Transverse colon (tissue), 4 donors: ENCODE results near the gene PDHX. TPM values are rescaled to one million over a fixed set of nuclear protein-coding genes. Genes with fewer than 3 reads are reported as not detected.

Source experiments
- DNase-seq: peaks from one replicate; pipeline ENCODE4 v3.0.0-alpha.2; 2019
- H3K27ac ChIP-seq, 4 donors: fragments of 200-600 bp; sonication (generic); 2 replicates each; pipeline ENCODE4 v1.5.1; 2016 to 2018; ENCODE audit warnings: inconsistent platforms in 4 of 4
- H3K27me3 ChIP-seq: fragments of 200-600 bp; sonication (generic); 2 replicates; pipeline ENCODE4 v1.5.1; 2017; ENCODE audit warnings: inconsistent platforms
- H3K36me3 ChIP-seq, 4 donors: fragments of 200-600 bp; sonication (generic); 2 replicates each; pipeline ENCODE4 v1.5.1; 2017 to 2019; ENCODE audit warnings: inconsistent platforms in 4 of 4
- H3K4me1 ChIP-seq, 4 donors: fragments of 200-600 bp; sonication (generic); 2 replicates each; pipeline ENCODE4 v1.5.1; 2017 to 2020; ENCODE audit warnings: inconsistent platforms in 4 of 4
- H3K4me3 ChIP-seq, 4 donors: fragments of 200-600 bp; sonication (generic); 1 replicate in 1 of 4; 2 replicates in 3 of 4; pipeline versions ENCODE4 v1.5.1 to v1.6.1; 2017 to 2019; ENCODE audit warnings: inconsistent platforms in 4 of 4
- H3K9me3 ChIP-seq, 2 donors: fragments of 200-600 bp; sonication (generic); 2 replicates each; pipeline ENCODE4 v1.5.1; 2017 to 2019; ENCODE audit warnings: inconsistent platforms in 2 of 2
- EP300 ChIP-seq: sonication (generic); formaldehyde crosslinking; IDR thresholded peaks from one replicate; pipeline ENCODE4 v1.6.1; 2017; ENCODE audit warnings: antibody characterized with exemption, low read depth
- POLR2A ChIP-seq: fragments of 450-650 bp; IDR thresholded peaks from one replicate; pipeline ENCODE4 v1.6.1; 2016; ENCODE audit warnings: antibody characterized with exemption, mild to moderate bottlenecking, moderate library complexity
- POLR2AphosphoS5 ChIP-seq, 3 donors: sonication (generic); formaldehyde crosslinking; IDR thresholded peaks; one replicate each; pipeline ENCODE4 v1.6.1; 2016; ENCODE audit warnings: antibody characterized with exemption in 3 of 3
- WGBS, 2 donors: methylation state at CpG; one replicate each; pipeline ENCODE4 v1.1.5; 2018; ENCODE audit warnings: low coverage in 1 of 2; 5-methylcytosine and 5-hydroxymethylcytosine counted together
- in situ Hi-C, 4 donors: fragments of 200-750 bp; cut with MboI; loops; one replicate each; pipeline versions ENCODE4 v1.15.0 to v1.15.1; 2017; ENCODE audit warnings: low sequenced_read_pairs in 3 of 4, low pct_ligation_motif_present in 1 of 4, low pct_unique_long_range_greater_than_20kb in 1 of 4
- intact Hi-C: fragments of 100-400 bp; cut with DNase I; formaldehyde crosslinking; loops from one replicate; pipeline ENCODE4 v1.15.1; 2023; ENCODE audit warnings: low total_unique reads
- total RNA-seq, 4 donors: library from RNA; depleted of rRNA; stranded (reverse); fragments of >200 nt; gene quantifications; one replicate each; pipeline ENCODE4 v1.1.0, GENCODE V29; 2016
- TF ChIP-seq, protein P1 (sequence below), 5 experiments: fragments of 200-600 bp in 3 of 5; fragments of 450-650 bp in 2 of 5; sonication (generic) in 3 of 5; IDR thresholded peaks; 1 replicate in 2 of 5; 2 replicates in 3 of 5; pipeline ENCODE4 v1.5.1; 2016 to 2017; ENCODE audit warnings: antibody characterized with exemption in 5 of 5, inconsistent platforms in 3 of 5, mild to moderate bottlenecking in 2 of 5, moderate library complexity in 1 of 5

PDHX gene
- total RNA-seq, 4 donors from 2014 or later = 26.7 to 37.0 (median 36.7) TPM

DNA sequence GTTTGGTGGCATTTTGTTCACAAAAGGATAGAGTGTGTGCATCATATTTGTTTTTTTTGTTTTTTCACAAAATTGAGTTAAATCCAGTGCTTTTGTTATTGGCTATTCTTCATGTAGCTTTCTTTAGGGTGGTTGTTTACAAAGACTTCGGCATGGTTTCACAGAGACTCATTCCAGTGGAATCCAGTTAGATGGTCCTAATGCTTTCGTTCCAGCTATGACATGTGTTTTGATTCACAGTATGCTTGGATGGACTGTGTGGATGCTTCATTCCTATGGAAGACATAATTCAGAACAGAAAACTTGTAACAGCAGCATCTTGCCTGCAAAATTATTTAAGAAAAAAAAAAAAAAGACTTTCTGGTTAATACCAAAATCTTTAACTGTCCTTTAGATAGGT lies 97.9 kb downstream of the PDHX start:
- no peak overlapping the region for H3K4me3 ChIP-seq
- in situ Hi-C loops = no loop called here
- WGBS, 2 donors = 69 to 76% methylated on average over 2 of the region's 2 CpGs
- intact Hi-C loops = no loop called here
- DNase-seq = no peak
- peak overlapping the region in 1 of 4 donors; percentile 28 for H3K27ac ChIP-seq
- no peaks in the 10 kb centered on the region for H3K27me3 ChIP-seq
- H3K4me1 ChIP-seq = peaks cover 5 to 31% (median 16%) of the 10 kb centered on the region in 4 donors
- H3K9me3 ChIP-seq = no peaks in the 10 kb centered on the region
- H3K36me3 ChIP-seq = no peaks in the 10 kb centered on the region
- TF ChIP-seq EP300 = no peak
- TF ChIP-seq POLR2A = no peak
- TF ChIP-seq POLR2AphosphoS5 (IDR thresholded peaks at IDR 0.05) = no peak
- TF ChIP-seq, protein P1, sequence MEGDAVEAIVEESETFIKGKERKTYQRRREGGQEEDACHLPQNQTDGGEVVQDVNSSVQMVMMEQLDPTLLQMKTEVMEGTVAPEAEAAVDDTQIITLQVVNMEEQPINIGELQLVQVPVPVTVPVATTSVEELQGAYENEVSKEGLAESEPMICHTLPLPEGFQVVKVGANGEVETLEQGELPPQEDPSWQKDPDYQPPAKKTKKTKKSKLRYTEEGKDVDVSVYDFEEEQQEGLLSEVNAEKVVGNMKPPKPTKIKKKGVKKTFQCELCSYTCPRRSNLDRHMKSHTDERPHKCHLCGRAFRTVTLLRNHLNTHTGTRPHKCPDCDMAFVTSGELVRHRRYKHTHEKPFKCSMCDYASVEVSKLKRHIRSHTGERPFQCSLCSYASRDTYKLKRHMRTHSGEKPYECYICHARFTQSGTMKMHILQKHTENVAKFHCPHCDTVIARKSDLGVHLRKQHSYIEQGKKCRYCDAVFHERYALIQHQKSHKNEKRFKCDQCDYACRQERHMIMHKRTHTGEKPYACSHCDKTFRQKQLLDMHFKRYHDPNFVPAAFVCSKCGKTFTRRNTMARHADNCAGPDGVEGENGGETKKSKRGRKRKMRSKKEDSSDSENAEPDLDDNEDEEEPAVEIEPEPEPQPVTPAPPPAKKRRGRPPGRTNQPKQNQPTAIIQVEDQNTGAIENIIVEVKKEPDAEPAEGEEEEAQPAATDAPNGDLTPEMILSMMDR (IDR thresholded peaks at IDR 0.05) = no peak

DNA sequence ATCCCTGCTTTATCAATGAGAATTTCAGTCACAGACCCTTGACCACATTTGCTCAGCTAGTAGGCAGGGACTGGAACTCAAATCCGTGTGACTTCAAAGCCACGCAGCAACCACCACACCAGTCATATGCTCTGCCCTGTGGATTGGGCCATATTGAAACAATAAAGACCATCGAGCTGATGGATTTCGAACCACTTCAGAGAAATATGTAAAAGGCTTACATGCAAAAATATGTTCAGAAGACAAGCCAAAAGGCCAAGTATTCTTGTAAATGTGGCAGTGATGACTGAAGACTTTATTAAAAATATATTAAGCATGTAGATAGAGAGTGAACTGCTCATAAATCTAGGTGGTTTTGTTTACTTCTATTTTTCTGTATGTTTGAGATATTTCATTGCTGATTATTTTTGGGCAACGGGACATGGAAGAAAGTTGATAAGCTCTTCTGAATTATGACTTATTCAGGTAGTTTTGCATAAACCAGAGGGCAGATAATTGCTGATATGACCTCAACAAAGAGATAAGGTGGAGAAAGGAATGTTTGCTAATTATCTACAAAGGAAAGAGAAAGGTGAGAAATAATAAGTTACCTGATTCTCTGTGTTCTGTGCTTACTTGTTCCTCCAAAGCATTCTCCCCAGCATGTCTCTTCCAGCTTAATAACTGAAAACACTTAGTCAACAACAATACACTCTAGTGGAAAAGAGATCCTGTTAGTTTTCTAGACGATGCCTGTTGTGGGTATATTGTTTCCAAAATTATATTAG lies 99.4 kb downstream of the PDHX start:
- no peaks in the 10 kb centered on the region for H3K36me3 ChIP-seq
- intact Hi-C loops (no loop called here), in situ Hi-C loops (no loop called here)
- 62 to 76% methylated on average over 4 to 6 of the region's 6 CpGs for WGBS, 2 donors
- no peaks in the 10 kb centered on the region for H3K9me3 ChIP-seq
- H3K4me3 ChIP-seq = no peak overlapping the region
- H3K27ac ChIP-seq = no peak overlapping the region
- no peak for TF ChIP-seq POLR2AphosphoS5 (IDR thresholded peaks at IDR 0.05)
- DNase-seq = no peak
- H3K27me3 ChIP-seq = no peaks in the 10 kb centered on the region
- peaks cover 0 to 22% (median 6%) of the 10 kb centered on the region in 4 donors for H3K4me1 ChIP-seq

DNA sequence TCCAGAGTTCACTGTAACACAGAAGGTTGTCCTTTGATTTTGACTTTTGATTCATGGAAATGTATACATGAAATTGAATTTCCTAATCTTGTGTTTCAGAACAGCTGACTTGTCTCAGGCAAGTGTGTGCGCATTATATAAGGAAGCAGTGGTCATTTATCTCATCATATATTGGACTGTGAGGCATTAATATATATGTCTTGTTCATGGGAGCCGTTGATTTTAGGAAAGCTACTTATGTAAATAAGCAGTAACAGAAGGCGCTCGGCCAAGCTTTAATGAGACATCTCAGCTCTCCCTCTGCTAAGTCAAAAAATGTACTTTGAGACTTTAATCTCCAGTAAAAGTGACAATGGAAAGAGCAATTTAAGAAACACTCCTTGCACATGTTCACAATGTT lies 100.5 kb downstream of the PDHX start:
- Histone ChIP-seq H3K4me1 (peaks cover 0 to 22% (median 6%) of the 10 kb centered on the region in 4 donors), H3K4me3 (no peak overlapping the region), H3K27ac (no peak overlapping the region), H3K36me3 (no peaks in the 10 kb centered on the region), H3K9me3 (no peaks in the 10 kb centered on the region), H3K27me3 (no peaks in the 10 kb centered on the region)
- in situ Hi-C loops (no loop called here), intact Hi-C loops (no loop called here)
- TF ChIP-seq EP300 = no peak
- no peak for TF ChIP-seq POLR2AphosphoS5 (IDR thresholded peaks at IDR 0.05)
- TF ChIP-seq POLR2A = no peak
- TF ChIP-seq, protein P1 (IDR thresholded peaks at IDR 0.05) = no peak
- DNase-seq = no peak
- 44 to 51% methylated on average over 4 of the region's 4 CpGs for WGBS, 2 donors

DNA sequence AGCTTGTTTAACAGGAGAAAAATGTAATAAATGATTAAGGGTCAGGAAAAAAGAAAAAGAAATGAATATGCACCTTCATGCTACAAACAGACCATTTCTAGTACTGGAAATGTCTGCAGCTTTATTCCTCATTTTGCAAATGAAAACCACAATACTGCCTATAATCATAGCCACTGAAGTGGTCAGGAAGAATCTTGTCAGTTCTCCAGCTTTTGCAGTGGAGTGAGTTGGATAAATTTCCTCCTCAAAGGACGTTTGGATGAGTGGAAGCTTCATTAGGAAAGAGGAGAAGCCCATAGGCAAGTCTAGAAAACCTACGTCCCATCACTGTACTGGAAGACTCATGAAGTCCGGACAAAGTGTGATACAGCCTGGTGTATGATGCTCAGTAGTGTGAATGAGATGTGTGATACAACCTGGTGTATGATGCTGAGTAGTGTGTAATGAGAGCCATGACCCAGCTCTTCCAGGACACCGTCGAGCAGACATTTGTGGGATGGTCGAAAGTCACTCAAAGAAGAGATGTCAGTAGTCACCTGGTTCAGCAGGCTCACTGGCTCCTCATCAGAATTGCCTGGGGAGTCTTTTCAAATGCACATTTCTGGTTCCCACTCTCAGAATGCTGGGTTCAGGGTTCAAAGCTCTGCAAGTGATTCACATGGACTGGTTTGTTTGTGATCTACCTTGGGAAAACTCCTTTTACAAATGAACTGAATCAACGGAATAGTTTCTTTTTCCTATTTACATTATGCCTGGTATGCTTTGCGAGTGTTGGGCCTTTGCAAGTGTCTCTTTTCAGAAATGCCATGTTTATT lies 101.3 kb downstream of the PDHX start:
- H3K27me3 ChIP-seq = no peaks in the 10 kb centered on the region
- no peak for DNase-seq
- no peak overlapping the region for H3K27ac ChIP-seq
- 75 to 79% methylated on average over 4 to 8 of the region's 8 CpGs for WGBS, 2 donors
- no peaks in the 10 kb centered on the region for H3K36me3 ChIP-seq
- no peak for TF ChIP-seq EP300
- TF ChIP-seq POLR2A = no peak
- TF ChIP-seq POLR2AphosphoS5 (IDR thresholded peaks at IDR 0.05) = no peak
- TF ChIP-seq, protein P1 (IDR thresholded peaks at IDR 0.05) = no peak
- H3K4me1 ChIP-seq = peaks cover 0 to 22% (median 6%) of the 10 kb centered on the region in 4 donors
- no peaks in the 10 kb centered on the region for H3K9me3 ChIP-seq
- H3K4me3 ChIP-seq = no peak overlapping the region
- intact Hi-C loops (loop anchor here (1.0 kb wide), 1 partner anchor 49 kb away; no protein-coding TSS in a partner anchor), in situ Hi-C loops (no loop called here)
